Measurements from ENCODE around the gene MICA.
"Not testable (repeated sequence)": the region's sequence is repeated elsewhere in the genome, so short reads cannot be mapped to it uniquely, and the experiment has no call there.

The MICA gene

DNA sequence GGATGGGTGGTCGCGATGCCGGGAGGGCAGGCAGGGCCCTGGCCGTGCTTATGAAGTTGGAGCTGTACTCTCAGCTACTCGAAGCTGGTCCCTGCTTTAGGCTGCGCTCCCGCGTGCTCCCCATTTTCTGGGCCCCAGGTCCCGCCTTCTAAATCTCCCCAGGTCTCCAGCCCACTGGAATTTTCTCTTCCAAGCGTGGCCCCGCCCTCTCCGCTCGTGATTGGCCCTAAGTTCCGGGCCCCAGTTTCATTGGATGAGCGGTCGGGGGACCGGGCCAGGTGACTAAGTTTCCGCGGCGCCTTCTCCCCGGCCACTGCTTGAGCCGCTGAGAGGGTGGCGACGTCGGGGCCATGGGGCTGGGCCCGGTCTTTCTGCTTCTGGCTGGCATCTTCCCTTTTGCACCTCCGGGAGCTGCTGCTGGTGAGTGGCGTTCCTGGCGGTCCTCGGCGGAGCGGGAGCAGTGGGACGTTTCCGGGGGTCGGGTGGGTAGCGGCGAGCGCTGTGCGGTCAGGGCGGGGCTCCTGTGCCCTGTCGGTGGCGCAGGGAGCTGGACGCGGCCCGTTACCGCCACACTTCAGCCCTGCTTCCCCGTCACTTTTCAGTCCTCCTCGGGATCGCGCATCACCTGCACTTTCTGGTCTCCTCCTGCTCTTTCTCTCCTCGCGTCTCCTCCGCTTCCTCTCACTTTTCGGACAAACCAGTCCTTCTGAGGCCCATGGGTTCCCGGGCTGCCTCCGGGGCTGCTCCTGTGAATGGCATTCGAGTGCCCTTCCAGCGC lies at the start of gene MICA:
Gene MICA, plus strand, starts transcription at position 313 of the 778 bp plus-strand sequence. Its CDS starts 38 bp downstream, at position 351.
- peak; percentile 47 for DNase-seq (ENCODE audit: low read depth)

DNA sequence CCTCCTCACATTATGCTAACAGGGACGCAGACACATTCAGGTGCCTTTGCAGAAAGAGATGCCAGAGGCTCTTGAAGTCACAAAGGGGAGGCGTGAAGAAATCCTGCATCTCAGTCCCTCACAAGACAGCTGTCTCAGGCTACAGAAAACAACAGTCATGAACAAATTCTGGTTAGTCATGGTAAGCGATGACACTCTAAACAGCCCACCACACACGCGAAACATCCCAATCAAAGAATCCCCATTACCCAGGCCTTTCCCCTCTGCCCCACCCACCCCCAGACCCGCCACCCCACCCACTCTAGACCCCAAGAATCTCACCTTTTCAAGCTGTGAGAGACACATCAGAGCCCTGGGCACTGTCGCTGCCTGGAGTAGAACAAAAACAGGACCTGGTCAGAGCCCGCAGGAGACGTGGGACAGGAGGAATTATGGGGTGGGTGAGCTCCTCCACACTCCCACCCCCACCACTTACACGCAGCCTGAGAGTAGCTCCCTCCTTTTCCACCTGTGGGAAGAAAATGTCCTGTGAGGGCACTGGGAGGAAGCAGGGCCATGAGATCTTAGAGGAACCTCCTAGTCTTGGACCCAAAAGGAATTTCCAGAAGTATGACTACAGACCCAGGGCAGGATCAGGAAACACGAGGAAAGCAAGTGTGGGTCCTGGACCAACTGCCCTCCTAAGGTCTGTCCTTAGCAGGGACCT lies 49.1 kb upstream of the MICA start:
- no peak for DNase-seq (ENCODE audit: low read depth)

DNA sequence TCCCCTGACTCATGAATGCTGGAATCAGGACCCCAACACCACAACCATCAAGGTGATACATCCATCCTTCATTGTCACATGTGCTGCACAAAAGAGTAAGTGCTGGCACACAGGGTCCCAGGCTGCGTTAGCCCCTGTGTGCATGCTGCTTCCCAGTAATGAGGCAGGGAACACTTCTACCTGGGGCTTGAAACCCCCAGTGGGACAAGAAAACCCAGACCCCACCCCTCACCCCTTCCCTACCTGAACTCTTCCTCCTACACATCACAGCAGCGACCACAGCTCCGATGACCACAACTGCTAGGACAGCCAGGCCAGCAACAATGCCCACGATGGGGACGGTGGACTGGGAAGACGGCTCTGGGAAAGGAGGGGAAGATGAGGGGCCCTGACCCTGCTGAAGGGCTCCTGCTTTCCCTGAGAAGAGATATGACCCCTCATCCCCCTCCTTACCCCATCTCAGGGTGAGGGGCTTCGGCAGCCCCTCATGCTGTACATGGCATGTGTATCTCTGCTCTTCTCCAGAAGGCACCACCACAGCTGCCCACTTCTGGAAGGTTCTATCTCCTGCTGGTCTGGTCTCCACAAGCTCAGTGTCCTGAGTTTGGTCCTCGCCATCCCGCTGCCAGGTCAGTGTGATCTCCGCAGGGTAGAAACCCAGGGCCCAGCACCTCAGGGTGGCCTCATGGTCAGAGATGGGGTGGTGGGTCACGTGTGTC lies 48.4 kb upstream of the MICA start:
- no peak for DNase-seq (ENCODE audit: low read depth)

DNA sequence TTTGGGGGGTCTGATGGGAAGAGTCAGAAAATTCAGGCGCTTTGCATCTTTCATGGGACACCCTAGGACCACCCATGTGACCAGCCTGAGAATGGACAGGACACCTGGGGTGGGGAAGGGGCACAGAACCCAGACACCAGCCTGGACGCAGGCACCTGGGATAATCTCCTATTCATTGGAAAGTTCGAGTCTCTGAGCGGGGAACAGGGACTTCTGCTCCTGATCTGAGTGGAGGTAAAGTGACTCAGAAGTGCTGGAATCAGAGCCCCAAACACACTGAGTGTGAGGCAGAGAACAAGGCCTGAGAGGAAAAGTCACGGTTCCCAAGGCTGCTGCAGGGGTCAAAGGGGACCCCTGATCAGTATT lies 47.8 kb upstream of the MICA start:
- no peak for DNase-seq (ENCODE audit: low read depth)

DNA sequence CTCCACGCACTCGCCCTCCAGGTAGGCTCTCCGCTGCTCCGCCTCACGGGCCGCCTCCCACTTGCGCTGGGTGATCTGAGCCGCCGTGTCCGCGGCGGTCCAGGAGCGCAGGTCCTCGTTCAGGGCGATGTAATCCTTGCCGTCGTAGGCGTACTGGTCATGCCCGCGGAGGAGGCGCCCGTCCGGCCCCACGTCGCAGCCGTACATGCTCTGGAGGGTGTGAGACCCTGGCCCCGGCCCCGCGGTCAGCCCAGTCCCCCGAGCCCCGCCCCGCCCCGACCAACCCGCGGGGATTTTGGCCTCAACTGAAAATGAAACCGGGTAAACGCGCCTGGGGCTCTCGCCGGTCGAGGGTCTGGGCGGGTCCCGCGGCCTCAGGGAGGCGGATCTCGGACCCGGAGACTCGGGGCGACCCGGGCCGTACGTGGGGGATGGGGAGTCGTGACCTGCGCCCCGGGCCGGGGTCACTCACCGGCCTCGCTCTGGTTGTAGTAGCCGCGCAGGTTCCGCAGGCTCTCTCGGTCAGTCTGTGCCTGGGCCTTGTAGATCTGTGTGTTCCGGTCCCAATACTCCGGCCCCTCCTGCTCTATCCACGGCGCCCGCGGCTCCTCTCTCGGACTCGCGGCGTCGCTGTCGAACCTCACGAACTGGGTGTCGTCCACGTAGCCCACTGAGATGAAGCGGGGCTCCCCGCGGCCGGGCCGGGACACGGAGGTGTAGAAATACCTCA lies 47.0 kb upstream of the MICA start:
- DNase-seq (ENCODE audit: low read depth) = no peak

DNA sequence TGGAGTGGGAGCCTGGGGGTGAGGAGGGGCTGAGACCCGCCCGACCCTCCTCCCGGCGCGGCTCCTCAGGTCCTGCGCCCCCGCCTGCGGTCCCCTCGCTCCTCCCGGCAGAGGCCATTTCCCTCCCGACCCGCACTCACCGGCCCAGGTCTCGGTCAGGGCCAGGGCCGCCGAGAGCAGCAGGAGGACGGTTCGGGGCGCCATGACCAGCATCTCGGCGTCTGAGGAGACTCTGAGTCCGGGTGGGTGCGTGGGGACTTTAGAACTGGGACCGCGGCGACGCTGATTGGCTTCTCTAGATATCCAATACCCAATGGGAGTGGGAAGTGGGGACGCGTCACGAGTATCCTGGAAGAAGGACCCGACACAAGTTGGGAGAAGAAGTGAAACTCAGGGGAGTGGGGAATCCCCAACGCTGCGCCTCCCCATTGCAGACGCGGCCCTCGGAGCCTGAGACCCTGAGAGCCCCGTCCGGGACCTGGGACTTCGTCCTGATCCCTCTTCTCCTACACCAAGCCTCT lies 46.4 kb upstream of the MICA start, which contains the start of gene HLA-B:
Gene HLA-B, minus strand, starts transcription at position 234 of the 521 bp plus-strand sequence. Its CDS starts 21 bp downstream, at position 213.
- DNase-seq (ENCODE audit: low read depth) = no peak

DNA sequence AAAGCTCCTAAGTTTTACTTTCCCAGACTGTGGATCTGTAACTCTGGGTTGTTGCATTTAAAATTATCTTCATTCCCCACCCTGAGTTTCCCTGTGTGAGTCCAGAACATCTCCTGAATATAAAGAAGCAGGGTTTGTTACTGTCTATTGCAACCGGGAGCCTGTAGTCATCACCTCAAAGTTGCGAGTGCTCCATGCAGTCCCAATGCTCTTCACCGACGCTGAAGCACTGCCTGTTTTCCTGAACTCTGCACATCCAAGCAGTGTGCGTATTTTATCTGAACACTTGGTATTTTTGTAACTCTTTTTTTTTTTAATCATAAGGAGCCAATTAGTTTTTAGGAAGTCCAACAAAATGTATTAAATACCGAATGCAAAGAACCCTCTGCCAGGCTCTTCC lies 45.5 kb upstream of the MICA start:
- no peak for DNase-seq (ENCODE audit: low read depth)

DNA sequence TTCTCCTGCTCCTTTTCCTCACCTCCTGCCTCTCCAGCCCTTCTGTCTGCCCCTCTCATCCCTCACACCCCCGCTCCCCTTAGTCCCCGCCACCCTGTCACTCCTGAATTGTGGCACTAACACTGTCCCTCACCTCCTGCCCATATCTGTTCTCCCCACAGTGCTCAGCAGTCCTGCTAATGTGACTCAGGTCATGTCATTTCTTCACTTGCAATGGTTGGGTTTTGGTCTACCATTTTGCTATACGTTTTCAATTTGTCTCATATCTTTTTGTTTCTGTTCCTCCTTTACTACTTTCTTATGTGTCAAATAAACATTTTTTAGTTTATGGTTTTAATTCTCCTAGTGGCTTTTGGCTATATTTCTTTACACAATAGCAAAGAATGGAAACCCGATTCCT lies 45.1 kb upstream of the MICA start:
- no peak for DNase-seq (ENCODE audit: low read depth)

DNA sequence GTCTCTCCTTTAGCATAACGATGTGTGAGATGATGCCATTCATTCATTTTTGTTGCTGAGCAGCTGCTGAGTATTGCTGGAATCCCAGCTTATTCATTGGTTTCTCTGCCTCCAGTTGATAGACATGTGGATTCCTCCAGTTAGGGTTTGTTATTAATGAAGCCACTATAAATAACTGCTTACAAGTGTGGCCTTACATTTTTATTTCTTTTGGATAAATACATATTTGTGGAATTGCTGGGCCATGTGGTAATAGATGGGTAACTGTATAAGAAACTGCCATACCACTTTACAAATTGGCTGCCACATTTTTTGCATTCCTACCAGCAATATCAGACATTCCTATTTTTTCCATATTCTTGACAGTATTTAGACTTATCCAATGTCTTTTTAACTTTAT lies 43.8 kb upstream of the MICA start:
- DNase-seq (ENCODE audit: low read depth) = no peak

DNA sequence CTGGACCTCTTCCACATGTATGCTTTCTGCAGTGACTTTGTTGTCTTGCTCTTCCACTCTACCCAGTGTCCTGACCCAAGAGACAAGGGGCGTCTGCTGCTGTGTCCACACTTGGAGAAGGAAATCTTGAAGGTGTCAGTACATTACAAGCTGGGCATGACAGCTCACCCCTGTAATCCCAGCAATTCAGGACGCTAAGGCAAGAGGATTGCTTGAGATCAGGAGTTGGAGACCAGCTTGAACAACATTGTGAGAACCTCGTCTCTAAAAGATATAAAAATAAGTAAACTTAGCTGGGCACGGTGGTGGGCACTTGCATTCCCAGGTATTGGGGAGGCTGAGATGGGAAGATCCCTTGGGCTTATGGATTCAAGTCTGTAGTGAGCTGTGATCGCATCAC lies 40.6 kb upstream of the MICA start:
- no peak for DNase-seq (ENCODE audit: low read depth)

DNA sequence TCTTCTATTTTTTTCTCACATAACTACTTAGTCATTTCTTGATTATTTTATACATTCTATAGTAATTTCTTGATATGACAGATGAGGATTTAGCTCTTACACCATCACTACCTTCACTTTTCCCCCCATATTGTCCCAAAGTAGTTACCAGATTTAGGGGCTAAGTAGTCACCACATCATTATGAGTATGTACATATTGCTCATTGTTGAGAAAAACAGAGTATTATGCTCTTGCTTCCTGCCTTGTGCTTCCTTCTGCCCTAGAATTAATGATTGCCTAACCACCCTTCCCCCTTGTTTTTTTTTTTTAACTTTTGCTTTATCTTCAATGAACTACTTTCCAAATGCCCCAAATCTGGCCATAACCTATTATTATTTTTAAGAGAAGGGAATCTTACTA lies 39.6 kb upstream of the MICA start:
- no peak for DNase-seq (ENCODE audit: low read depth)

DNA sequence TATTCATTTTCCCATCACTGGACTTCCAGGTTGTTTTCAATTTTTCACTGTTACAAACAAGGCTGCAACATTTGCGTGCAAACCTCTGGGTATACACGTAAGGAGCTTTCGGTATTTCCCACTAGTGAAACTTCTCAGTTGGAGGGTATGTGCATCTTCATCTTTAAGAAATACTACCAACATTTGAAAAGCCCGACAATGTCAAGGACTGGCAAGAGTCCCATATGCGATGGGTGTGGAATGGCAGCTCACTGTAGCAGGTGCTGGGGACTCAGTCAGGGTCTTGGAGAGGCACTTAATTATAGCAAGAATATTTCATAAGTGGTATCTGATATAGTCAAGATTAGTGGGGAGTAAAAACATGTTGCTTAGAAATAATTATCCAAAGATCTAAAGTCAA lies 37.5 kb upstream of the MICA start:
- no peak for DNase-seq (ENCODE audit: low read depth)

DNA sequence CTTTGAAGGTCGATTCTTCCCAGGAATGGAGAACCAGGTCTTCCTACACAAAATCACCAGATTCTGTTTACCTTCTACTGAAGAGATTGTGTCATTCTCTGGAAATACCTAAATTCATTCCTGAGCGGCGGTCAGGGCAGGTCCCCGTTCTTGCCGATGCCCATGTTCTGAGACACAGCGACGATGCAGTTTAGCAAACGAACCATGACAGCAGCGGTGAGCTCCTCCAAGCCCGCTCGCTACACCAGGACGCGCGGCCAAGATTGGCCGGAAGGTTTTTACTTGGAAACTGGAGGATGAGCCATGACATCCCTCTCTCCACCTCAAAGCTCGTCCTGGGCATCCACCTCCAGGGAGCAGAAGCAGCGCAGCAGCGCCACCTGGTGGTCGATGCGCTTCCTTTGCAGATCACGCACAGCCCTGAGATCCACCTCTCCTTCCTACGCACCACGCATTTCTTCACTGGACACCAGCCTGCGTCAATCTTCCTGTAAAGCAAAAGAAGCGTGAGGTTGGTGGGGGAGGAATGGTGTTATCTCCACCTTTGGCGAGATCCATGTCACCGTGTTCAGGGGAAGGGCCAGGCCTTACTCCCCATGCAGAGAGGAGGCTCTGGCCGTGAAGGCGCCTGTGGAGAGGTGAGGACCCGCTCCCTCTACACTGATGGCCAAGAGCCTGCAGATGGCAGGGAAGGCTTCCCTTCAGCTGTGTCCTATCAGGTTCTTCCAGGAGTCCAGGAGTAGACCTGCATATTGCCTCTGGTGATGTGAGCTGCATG lies 36.5 kb upstream of the MICA start:
- peak; percentile 85 for DNase-seq (ENCODE audit: low read depth)

DNA sequence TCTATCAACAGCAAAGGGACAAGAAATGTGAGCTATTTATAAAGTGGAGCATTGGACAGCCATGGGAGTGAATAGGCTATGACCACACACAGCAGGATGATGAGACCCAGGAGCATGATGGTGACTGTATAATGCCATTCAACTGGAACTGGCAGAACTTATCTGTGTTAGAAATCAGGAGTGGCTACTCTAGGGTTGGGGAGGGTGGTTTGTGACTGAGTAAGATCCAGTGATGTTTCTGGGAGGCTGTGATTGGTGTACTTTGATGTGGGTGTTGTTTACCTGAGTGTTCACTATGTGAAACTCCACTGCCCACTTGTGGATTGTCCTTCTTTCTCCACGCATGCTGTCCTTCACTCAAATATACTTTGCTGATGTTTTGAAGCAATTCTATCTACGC lies 34.9 kb upstream of the MICA start:
- no peak for DNase-seq (ENCODE audit: low read depth)

DNA sequence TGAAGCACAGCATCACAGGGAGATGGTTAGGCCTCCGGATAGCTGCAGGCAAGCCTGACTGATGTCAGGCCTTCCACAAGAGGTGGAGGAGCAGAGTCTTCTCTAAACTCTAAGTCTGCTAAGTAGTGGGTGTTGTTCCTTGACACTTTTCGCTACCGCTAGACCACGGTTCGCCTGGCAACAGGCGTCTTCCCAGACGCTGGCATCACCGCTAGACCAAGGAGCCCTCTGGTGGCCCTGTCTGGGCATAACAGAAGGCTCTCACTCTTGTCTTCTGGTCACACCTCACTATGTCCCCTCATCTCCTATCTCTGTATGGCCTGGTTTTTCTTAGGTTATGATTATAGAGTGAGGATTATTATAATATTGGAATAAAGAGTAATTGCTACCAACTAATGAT lies 29.3 kb upstream of the MICA start:
- DNase-seq (ENCODE audit: low read depth) = not testable (repeated sequence)

DNA sequence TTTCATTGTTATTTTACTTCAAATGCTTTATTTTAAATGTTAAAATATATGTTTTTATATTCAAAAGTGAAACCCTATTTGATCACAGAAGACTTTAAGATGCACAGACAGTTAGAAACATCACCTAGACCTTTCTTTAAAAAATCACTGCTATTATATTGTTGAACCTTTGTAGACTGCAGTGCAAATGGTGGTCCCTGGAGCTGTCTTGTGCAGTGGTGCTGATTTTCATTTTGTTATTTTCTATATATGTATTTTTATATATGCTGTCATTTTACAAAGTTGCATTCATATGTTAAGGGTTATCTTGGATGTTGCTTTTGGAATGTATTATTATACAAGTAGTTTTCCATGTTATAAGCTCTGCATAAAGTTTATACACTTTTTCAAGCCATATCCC lies 27.7 kb upstream of the MICA start:
- no peak for DNase-seq (ENCODE audit: low read depth)

DNA sequence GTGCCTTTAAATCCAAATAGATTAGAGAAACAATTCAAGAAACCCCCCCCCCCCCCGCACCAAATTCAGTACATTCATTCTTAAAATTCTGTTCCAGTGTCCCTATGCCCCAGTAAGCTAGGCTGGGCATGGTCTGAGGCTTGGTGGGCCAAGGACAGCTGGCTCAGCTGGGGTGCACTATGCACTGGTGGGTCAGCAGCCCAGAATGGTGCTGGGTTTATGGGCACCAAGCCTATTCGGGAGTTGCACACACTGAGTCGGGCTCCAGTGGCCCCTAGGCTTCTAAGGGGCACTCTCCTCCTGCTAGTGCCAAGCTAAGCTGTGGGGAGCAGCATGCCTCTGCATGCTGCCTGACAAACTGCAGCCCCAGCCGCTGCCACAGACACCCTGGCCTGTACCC lies 26.4 kb upstream of the MICA start:
- DNase-seq (ENCODE audit: low read depth) = no peak

DNA sequence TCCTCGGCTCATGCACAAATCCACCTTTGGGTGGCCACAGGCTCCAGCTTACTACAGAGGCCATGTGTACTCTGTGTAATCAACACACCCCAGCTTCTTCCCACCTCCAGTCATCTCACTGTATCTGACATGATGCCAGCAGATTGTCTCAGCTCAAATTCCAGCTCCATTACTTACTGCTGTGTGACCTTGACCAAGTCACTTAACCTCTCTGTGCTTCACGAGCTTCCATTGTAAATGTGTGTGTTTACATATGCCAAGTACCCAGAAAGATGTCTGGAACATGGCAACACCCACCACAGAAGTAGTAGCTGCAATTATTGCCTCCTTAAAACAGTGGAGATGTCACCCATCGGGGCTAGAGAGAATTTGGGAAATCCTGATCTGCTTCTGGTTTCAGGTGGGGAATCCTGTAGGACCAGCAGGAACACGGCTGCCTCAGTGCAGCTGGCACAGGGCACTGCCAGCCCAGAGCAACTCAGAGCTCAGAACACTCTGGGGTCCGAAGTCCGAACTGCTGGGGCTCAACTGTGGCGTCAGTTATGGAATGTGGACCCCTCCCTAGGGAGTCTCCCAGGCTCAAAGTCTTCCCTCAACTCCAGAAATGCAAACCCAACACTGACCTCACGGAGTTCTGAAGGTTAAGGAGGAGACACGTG lies 25.2 kb upstream of the MICA start:
- DNase-seq (ENCODE audit: low read depth) = no peak

DNA sequence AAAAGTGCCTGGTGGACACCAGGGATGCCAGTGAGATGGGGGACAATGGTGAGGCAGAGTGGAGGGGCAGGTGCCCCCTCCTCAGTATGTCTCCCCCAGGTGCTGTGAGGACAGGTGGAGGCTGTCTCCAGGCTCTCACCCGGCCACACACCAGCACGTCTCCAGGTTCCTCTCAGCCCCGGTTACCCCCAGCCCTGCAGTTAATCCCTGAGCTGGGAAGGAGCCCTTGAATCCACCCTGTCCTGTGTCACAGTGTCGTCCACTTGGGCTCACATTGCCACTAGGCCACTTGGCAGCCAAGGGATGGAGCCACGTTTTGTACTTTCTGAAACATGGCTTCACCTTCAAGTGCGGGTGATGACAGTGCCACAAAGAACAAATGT lies 24.7 kb upstream of the MICA start:
- no peak for DNase-seq (ENCODE audit: low read depth)

DNA sequence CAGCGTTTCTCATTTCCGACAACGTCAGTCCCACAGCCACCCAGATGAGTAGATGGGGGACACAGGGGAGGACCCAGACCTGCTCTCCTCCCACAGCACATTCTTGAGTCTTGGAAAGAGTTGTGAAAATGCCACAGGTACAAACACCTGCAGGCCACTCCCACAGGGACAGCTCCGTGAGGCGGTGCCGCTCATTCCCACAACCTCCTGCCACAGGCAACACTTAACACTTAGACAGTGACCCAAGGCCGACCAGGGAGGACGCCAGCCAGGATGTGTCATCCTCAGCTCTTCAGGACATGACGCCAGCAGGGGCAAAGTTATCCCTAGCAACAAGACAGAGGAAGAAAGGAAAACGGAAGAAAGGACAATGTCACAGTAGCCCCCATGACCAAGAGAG lies 23.5 kb upstream of the MICA start:
- no peak for DNase-seq (ENCODE audit: low read depth)

DNA sequence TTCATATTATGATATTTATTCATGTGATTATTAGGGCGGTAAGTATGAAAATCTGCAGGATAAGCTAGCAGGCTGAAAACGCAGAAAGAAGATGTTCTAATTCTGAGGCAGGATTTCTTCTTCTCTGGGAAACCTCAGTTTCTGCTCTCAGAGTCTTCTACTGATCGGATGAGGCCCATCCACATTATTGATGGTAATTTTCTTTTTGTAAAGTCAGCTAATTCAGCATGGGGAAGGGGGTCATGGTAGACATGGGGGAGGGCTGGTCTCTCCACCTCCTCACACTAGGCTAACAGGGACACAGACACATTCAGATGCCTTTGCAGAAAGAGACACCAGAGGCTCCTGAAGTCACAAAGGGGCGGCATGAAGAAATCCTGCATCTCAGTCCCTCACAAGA lies 21.7 kb upstream of the MICA start:
- DNase-seq (ENCODE audit: low read depth) = no peak

Measured in stimulated activated CD8-positive, alpha-beta memory T cell treated with anti-CD3 and anti-CD28 coated beads, Interleukin-15, amount 100 ng/mL, for 24 hours (primary cell).